GM18907 (cell line): ENCODE results near the gene B3GALT5.
"Not testable (repeated sequence)": the region's sequence is repeated elsewhere in the genome, so short reads cannot be mapped to it uniquely, and the experiment has no call there.

Source experiments
- ATAC-seq: cut with Tn5 transposase; IDR thresholded peaks from one replicate; pipeline ENCODE4 v1.9.1; 2021; ENCODE audit warnings: mild to moderate bottlenecking, moderate library complexity; ENCODE audit not compliant: unreplicated experiment

The B3GALT5 gene

GRCh38 chr21:39688010-39688409, 75.3 kb downstream of the B3GALT5 start:
- no peak for ATAC-seq

- ATAC-seq, result not testable (repeated sequence)
Measured at GRCh38 chr21:39689860-39690259, 77.1 kb downstream of the B3GALT5 start.

DNA sequence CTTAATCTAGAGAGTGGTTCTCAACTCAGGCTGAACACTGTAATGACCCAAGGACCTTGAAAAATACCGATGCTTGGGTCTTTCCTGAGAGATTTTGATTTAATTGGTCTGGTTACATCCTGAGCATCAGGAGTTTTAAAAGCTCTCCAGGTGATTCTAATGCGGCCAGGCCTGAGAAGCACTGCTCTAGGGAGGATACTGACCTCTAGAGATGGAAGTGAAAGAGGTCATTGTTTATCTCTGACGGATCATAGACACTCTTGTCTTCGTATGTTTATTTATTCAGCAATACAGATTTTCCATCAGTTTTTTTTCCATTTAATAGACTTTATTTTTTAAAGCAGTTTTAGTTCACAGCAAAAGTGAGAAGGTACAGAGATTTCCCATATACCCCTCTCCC, 77.7 kb downstream of the B3GALT5 start:
- ATAC-seq, result no peak

GRCh38 chr21:39694750-39695149, 82.0 kb downstream of the B3GALT5 start:
- no peak for ATAC-seq

DNA sequence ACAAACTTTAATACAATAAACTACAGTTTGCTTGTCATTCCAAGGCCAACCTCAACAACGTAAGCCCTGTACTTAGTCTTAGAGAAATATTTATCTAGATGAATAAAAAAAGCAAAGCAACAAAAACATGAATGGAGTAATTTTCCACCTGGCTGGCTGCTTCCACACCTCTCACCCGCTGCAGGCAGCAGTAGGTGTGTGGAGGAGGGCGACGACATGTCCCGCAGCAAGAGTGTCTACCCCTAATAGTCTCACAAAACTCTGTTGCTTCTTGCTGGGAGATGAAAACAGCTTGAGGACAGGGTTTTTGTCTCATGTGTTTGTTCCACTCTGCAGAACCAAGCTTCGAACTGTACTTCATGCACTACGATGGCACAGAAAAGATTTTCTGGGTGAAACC, 83.5 kb downstream of the B3GALT5 start:
- no peak for ATAC-seq

- no peak for ATAC-seq
Measured at GRCh38 chr21:39696618-39697017, 83.9 kb downstream of the B3GALT5 start.

DNA sequence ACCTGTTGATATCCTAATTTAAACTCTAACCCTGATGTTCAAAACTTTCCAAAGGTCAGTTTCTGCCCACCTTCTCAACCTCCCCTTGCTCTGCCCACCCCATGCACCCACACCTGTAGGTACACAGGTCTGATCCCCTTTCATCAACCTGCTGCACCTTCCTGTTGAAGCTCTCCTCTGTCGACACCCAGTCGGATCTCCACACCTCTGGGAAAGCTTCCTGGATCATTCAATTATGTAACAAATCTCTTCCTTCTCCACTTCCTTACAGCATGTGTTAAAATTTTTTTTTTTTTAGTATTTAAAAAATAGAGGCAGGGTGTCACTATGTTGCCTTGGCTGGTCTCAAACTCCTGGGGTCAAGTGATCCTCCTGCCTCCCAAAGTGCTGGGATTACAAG, 87.6 kb downstream of the B3GALT5 start:
- no peak for ATAC-seq

- no peak for ATAC-seq
Measured at GRCh38 chr21:39703578-39703977, 90.8 kb downstream of the B3GALT5 start.

DNA sequence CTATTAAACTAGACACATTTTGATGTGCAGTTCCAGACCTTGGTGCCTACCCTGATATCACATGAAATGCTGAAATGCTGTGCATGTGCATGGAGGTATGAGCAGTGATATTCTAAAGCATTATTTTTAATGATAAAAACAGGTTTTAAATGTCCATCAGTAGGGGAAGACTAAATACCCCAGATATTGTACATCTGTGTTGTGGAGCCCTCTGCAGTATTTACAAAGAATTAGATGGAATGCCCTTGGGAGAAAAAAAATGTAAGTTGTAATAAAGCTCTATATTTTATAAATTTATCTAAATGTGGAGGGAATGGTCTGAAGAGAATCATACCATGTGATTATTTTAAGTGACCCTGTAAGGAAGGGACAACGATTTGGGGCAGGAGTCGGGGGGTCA, 93.1 kb downstream of the B3GALT5 start:
- ATAC-seq, result no peak

DNA sequence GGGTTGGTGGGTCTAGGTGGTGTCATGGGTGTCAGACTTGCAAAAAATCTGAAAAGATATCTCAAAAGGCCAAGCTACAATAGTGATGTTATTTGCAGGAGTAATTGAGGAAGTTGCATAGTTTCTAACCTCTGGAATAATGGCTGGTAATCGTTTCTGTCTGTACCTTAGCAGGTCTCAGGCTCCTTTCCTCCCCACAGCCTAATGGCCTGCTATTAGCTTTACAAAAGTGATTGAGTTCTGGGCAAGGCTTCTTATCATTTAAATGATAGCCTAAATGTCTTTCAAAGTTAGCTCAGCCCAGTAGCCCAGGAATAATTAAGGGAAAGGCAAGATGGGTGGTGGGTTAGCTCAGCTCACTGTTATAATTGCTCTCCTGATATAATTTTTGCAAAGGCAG, 94.6 kb downstream of the B3GALT5 start:
- no peak for ATAC-seq

GRCh38 chr21:39710866-39711265, 98.1 kb downstream of the B3GALT5 start:
- ATAC-seq, result no peak

DNA sequence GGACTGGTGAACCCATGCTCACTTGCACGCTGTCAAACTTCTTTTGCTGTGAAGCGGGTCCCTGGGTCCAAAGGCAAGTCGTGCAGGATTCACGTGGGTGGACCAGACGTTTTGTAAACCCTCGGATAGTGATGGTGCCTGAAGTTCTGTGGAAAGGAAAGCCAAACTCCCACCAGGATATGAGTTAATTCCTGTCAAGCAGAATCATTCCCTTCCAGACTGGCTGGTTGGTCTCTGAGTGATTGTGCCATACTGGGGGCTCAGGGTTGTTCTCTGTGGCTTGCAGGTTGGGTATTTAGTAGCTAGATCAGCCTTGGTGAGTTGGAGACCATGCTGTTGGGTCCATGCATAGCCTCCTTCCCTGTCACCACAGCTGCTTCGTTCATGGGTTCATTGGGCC, 99.5 kb downstream of the B3GALT5 start:
- no peak for ATAC-seq

DNA sequence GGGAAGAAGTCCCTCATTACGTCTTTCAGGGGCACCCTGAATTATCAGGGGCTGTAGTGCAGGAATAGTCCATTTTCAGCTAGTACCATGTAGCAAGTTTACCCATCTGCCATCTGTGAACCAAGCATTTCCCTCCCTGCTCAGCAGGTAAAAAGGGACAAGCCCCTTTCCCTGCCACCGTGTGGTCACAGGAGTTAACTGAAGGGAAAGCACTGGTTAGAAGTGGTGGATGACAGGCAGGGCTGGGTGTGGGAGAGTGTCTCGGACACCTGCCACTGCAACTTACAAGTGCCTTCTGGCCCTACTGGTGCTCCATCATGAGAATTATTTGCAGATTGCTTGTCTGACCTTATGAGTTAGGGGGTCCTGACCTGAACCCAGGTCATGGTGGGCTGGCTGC, 100.2 kb downstream of the B3GALT5 start:
- no peak for ATAC-seq

GRCh38 chr21:39713905-39714304, 101.2 kb downstream of the B3GALT5 start:
- no peak for ATAC-seq

DNA sequence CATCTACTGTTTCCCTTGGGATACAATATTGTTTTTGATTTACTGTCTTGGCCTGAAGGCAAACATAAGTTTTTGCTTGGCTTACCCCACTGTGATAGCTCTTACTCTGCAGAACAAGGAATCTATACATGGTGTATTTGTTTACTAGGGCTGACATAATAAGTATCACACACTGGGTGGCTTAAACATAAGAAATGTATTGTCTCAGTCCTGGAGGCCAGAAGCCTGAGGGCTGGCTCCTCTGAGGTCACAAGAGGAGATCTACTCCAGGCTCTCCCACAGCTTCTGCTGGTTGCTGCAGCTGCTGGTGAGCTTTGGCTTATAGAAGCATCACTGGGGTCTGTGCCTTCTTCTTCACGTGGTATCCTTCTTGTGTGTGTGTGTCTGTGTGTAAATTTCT, 101.6 kb downstream of the B3GALT5 start:
- ATAC-seq, result no peak

DNA sequence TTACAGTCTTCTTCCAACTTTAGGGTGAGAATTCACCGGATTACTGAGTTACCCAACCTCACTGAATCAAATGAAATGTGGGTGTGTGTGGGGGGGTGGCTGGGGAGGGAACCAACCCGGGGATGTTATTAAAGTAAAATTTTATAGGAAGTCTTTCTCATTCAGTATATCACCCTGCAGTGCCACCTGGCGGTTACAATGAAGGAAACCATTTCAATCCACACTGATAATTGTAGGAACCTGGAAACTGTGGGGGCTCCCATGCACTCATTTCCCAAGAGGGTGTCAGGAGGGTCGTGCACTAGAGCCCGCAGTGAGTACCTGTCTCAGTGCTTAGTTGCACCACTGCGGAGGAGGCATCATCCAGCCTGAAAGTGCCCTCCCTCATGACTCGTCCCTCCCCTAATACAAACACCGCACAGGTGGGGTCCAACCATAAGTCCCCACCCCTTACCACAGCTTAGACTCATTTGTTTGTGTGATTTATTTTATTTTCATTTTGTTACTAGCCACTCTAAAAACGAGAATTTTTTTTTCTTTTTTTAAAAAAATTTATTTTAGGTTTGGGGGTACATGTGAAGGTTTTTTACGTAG, 103.2 kb downstream of the B3GALT5 start:
- no peak for ATAC-seq

DNA sequence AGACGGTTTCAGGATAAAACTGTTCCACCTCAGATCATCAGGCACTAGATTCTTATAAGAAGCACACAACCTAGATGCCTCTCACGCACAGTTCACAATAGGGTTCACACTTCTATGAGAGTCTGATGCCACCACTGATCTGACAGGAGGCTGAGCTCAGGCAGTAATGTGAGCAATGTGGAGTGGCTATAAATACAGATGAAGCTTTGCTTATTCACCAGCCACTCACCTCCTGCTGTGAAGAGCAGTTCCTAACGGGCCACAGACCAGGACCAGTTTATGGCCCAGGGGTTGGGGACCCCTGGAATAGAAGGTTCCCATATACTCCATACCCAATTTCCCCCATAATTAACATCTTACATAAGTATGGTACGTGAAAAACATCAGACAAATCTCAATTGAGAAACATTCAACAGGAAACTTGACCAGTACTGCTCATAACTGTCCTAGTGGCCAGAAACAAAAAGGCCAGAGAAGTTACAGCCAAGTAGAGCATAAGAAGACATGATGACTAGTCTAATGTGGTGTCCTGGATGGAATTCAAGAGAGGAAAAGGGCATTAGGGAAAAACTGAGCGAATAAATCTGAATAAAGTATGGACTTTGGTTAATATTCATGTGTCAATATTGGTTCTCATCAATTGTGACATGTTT, 107.5 kb downstream of the B3GALT5 start:
- ATAC-seq, result no peak

- ATAC-seq, result no peak
Measured at GRCh38 chr21:39721885-39722284, 109.1 kb downstream of the B3GALT5 start.
